B cell (primary cell): ENCODE results near the gene CTNNB1.

ENCODE experiments used
- EZH2 ChIP-seq: IDR thresholded peaks from 2 replicates; pipeline ENCODE4 v1.6.1; 2012; ENCODE audit warnings: borderline replicate concordance, low read depth, mild to moderate bottlenecking, moderate library complexity, low read length; ENCODE audit not compliant: insufficient read depth, poor library complexity, severe bottlenecking
- TF ChIP-seq, protein P1 (sequence below): fragments of 200-600 bp; IDR thresholded peaks from one replicate; pipeline ENCODE4 v1.8.0; 2022; ENCODE audit warnings: antibody characterized with exemption, mild to moderate bottlenecking

DNA sequence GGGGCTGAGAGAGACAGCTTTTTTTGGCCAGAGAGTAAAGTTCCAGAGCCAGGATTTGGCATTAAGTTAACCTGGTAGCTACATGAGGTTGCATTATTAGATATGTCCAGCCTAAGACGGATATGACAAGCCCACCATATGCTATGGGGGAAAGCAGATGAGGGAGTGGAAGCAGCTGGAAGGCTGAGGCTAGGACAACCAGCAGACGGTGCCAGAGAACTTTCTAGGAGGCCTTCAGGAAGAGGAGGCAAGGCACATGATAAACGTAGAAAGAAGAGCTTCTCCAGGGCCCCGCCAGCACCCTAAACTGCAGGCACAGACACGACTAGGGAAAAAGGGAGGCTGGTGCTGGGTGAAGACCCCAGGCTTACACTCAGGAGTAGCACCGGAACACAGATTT is 87.0 kb downstream of the CTNNB1 start:
- TF ChIP-seq, protein P1, sequence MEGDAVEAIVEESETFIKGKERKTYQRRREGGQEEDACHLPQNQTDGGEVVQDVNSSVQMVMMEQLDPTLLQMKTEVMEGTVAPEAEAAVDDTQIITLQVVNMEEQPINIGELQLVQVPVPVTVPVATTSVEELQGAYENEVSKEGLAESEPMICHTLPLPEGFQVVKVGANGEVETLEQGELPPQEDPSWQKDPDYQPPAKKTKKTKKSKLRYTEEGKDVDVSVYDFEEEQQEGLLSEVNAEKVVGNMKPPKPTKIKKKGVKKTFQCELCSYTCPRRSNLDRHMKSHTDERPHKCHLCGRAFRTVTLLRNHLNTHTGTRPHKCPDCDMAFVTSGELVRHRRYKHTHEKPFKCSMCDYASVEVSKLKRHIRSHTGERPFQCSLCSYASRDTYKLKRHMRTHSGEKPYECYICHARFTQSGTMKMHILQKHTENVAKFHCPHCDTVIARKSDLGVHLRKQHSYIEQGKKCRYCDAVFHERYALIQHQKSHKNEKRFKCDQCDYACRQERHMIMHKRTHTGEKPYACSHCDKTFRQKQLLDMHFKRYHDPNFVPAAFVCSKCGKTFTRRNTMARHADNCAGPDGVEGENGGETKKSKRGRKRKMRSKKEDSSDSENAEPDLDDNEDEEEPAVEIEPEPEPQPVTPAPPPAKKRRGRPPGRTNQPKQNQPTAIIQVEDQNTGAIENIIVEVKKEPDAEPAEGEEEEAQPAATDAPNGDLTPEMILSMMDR, result no peak
- TF ChIP-seq EZH2, result no peak
